Common myeloid progenitor, CD34-positive (primary cell): Measurements from ENCODE around the gene RPS10.
"Not testable (repeated sequence)": the region's sequence is repeated elsewhere in the genome, so short reads cannot be mapped to it uniquely, and the experiment has no call there.

ENCODE experiments used
- CTCF ChIA-PET: fragments of 350-600 bp; sonication (Branson Sonifier 250); formaldehyde crosslinking; loops from one replicate; lab custom pipeline; 2021; ENCODE audit warnings: antibody characterized with exemption; lab: Charles Lee
- POLR2A ChIA-PET: fragments of 350-600 bp; sonication (Branson Sonifier 250); formaldehyde crosslinking; loops from one replicate; lab custom pipeline; 2021; ENCODE audit warnings: antibody characterized with exemption; lab: Charles Lee
- DNase-seq, 3 donors: peaks; one replicate each; pipeline versions ENCODE4 v3.0.0 to v3.0.0-alpha.2; 2013
- H3K27ac ChIP-seq, 2 experiments: 1 replicate in 1 of 2; 2 replicates in 1 of 2; pipeline ENCODE4 v1.7.0; 2013; ENCODE audit warnings: inconsistent platforms in 2 of 2, low read length in 2 of 2, mild to moderate bottlenecking in 2 of 2, low read depth in 1 of 2, moderate library complexity in 1 of 2; ENCODE audit not compliant: severe bottlenecking in 2 of 2, insufficient read depth in 1 of 2, poor library complexity in 1 of 2
- H3K27me3 ChIP-seq, 5 experiments: replicated peaks in 2 of 5; 1 replicate in 3 of 5; 2 replicates in 2 of 5; pipeline versions ENCODE4 v1.6.1 to v1.7.0; 2013; ENCODE audit warnings: low read length in 4 of 5, mild to moderate bottlenecking in 2 of 5, moderate library complexity in 2 of 5, inconsistent platforms in 1 of 5; ENCODE audit not compliant: insufficient read depth in 5 of 5, control insufficient read depth in 4 of 5
- H3K36me3 ChIP-seq, 4 experiments: 1 replicate in 2 of 4; 2 replicates in 2 of 4; pipeline versions ENCODE4 v1.6.1 to v1.7.0; 2013; ENCODE audit warnings: low read length in 3 of 4, control low read depth in 1 of 4, mild to moderate bottlenecking in 1 of 4; ENCODE audit not compliant: control insufficient read depth in 4 of 4, insufficient read depth in 4 of 4
- H3K4me1 ChIP-seq, 4 experiments: 1 replicate in 3 of 4; 2 replicates in 1 of 4; pipeline versions ENCODE4 v1.6.1 to v1.7.1; 2013; ENCODE audit warnings: low read length in 3 of 4, mild to moderate bottlenecking in 3 of 4, control low read depth in 1 of 4, inconsistent platforms in 1 of 4, moderate library complexity in 1 of 4; ENCODE audit not compliant: control insufficient read depth in 4 of 4, insufficient read depth in 4 of 4; ENCODE audit errors: control extremely low read depth in 1 of 4
- H3K4me3 ChIP-seq, 7 experiments: 1 replicate in 4 of 7; 2 replicates in 3 of 7; pipeline versions ENCODE4 v1.5.1 to v1.7.0; 2013; ENCODE audit warnings: mild to moderate bottlenecking in 7 of 7, low read length in 6 of 7, moderate library complexity in 6 of 7, inconsistent platforms in 2 of 7, low read depth in 2 of 7, control low read depth in 1 of 7; ENCODE audit not compliant: insufficient read depth in 4 of 7, control insufficient read depth in 1 of 7; ENCODE audit errors: extremely low read depth in 1 of 7
- H3K9me3 ChIP-seq, 5 experiments: 1 replicate in 4 of 5; 2 replicates in 1 of 5; pipeline versions ENCODE4 v1.6.1 to v1.7.1; 2013; ENCODE audit warnings: low read length in 4 of 5, mild to moderate bottlenecking in 2 of 5, inconsistent platforms in 1 of 5, low read depth in 1 of 5, moderate library complexity in 1 of 5; ENCODE audit not compliant: control insufficient read depth in 4 of 5, insufficient read depth in 2 of 5; ENCODE audit errors: control extremely low read depth in 1 of 5
- WGBS: methylation state at CpG from one replicate; pipeline ENCODE4 v1.1.5; 2013; ENCODE audit not compliant: insufficient coverage; 5-methylcytosine and 5-hydroxymethylcytosine counted together

The RPS10 gene

DNA sequence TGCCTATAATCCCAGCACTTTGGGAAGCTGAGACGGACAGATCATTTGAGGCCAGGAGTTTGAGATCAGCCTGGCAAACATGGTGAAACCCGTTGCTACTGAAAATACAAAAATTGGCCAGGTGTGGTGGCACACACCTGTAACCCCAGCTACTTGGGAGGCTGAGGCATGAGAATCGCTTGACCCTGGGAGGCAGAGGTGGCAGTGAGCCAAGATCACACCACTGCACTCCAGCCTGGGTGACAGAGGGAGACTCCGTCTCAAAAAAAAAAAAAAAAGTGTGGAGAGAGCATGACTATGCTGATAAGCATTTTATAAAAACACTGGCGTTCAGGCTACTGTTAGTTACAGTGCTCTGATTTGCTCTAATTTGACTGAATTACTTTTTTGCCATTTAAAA lies 48.3 kb downstream of the RPS10 start:
- POLR2A ChIA-PET = interaction anchor here (1.1 kb wide), 1 partner anchor 7 kb away, joined by 4 read pairs; no protein-coding TSS in a partner anchor
- H3K27me3 ChIP-seq, H3K4me3 ChIP-seq, H3K9me3 ChIP-seq, DNase-seq, H3K36me3 ChIP-seq, H3K27ac ChIP-seq: not testable (repeated sequence)
- CTCF ChIA-PET = interaction anchor here (0.7 to 0.9 kb wide), 2 partner anchors 12 to 69 kb away, joined by 3 to 4 read pairs; no protein-coding TSS in a partner anchor
- H3K4me1 ChIP-seq = peaks cover 0 to 17% (median 13%) of the 10 kb centered on the region in 4 experiments
- WGBS = 100% methylated on average over 3 of the region's 5 CpGs

- ChIA-PET CTCF (interaction anchor here (1.0 kb wide), 1 partner anchor 30 kb away, joined by 3 read pairs; no protein-coding TSS in a partner anchor), POLR2A (no interaction called here)
- WGBS = 97% methylated on average over 5 of the region's 5 CpGs
- no peak overlapping the region for H3K27ac ChIP-seq
- peaks cover 0 to 17% (median 13%) of the 10 kb centered on the region in 4 experiments for H3K4me1 ChIP-seq
- no peak for DNase-seq
- H3K27me3 ChIP-seq = no peaks in the 10 kb centered on the region
- H3K9me3 ChIP-seq = no peaks in the 10 kb centered on the region
- H3K36me3 ChIP-seq = peaks cover 0 to 6% (median 0%) of the 10 kb centered on the region in 4 experiments
- no peak overlapping the region for H3K4me3 ChIP-seq
Measured at GRCh38 chr6:34375833-34376232, 50.0 kb downstream of the RPS10 start.

DNA sequence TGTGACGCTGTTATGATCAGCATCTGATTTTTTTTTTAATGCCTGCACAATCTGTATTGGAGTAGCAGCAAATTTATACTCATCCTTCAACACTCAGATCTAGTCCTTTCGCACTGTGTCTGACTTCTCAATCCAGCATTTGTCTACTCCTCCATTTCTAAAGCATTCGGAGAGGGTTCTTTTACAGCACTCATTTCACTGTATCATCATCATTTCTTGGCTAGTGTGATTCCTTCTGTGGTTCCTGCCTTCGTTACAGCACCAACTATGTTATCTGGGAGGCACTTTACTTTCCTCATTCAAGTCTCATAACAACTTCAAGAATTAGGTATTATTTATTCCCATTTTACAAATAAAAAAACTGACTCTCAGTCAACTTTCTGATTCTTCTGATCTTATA lies 51.4 kb downstream of the RPS10 start:
- Histone ChIP-seq H3K4me3 (peak overlapping the region in 1 of 7 experiments; percentile 13), H3K36me3 (peaks cover 4 to 13% (median 6%) of the 10 kb centered on the region in 4 experiments), H3K27ac (peak overlapping the region in 1 of 2 experiments; percentile 45), H3K9me3 (no peaks in the 10 kb centered on the region), H3K27me3 (no peaks in the 10 kb centered on the region), H3K4me1 (peaks cover 0 to 24% (median 16%) of the 10 kb centered on the region in 4 experiments)
- 62% methylated on average over 4 of the region's 4 CpGs for WGBS
- ChIA-PET POLR2A (no interaction called here), CTCF (no interaction called here)
- peak in 1 of 3 donors; percentile 24 for DNase-seq

DNA sequence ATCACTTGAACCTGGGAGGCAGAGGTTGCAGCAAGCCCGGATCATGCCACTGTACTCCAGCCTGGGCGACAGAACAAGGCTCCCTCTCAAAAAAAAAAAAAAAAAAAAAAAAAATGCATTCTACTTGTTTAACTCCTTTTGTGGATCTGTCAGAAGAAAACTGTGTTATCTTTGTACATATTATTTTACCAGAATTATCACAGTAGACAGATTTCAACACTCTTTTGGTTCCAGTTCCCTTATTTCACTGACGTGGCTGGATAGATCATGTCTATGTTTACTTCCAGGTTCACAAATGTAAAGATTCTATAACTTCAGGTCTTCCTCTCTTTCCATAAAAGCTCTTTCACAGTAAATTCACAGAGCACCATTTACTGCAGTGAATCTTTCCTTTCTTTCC lies 51.8 kb downstream of the RPS10 start:
- Histone ChIP-seq H3K27ac (peak overlapping the region in 1 of 2 experiments; percentile 45), H3K4me1 (peaks cover 0 to 24% (median 16%) of the 10 kb centered on the region in 4 experiments), H3K36me3 (peaks cover 4 to 13% (median 6%) of the 10 kb centered on the region in 4 experiments), H3K9me3 (no peaks in the 10 kb centered on the region), H3K27me3 (no peaks in the 10 kb centered on the region), H3K4me3 (peak overlapping the region in 1 of 7 experiments; percentile 13)
- ChIA-PET POLR2A (no interaction called here), CTCF (no interaction called here)
- peak in 2 of 3 donors; percentile 65 to 74 for DNase-seq
- 0% methylated on average over 1 of the region's 3 CpGs for whole genome bisulfite sequencing

- H3K27ac ChIP-seq = peak overlapping the region in 1 of 2 experiments; percentile 45
- DNase-seq = no peak
- H3K27me3 ChIP-seq = no peaks in the 10 kb centered on the region
- H3K4me1 ChIP-seq = peaks cover 0 to 24% (median 16%) of the 10 kb centered on the region in 4 experiments
- H3K9me3 ChIP-seq = no peaks in the 10 kb centered on the region
- H3K4me3 ChIP-seq = no peak overlapping the region
- ChIA-PET POLR2A (no interaction called here), CTCF (no interaction called here)
- no CpG with 5 or more reads among the region's 5 CpGs for WGBS
- peaks cover 4 to 9% (median 6%) of the 10 kb centered on the region in 4 experiments for H3K36me3 ChIP-seq
Measured at GRCh38 chr6:34373511-34373910, 52.4 kb downstream of the RPS10 start.

GRCh38 chr6:34371865-34372264 lies 54.0 kb downstream of the RPS10 start:
- WGBS = 100% methylated on average over 5 of the region's 5 CpGs
- H3K4me3 ChIP-seq, H3K27me3 ChIP-seq, CTCF ChIA-PET, H3K9me3 ChIP-seq, DNase-seq, POLR2A ChIA-PET, H3K27ac ChIP-seq: not testable (repeated sequence)
- H3K36me3 ChIP-seq = peaks cover 4 to 14% (median 6%) of the 10 kb centered on the region in 4 experiments
- peaks cover 0 to 24% (median 16%) of the 10 kb centered on the region in 4 experiments for H3K4me1 ChIP-seq

DNA sequence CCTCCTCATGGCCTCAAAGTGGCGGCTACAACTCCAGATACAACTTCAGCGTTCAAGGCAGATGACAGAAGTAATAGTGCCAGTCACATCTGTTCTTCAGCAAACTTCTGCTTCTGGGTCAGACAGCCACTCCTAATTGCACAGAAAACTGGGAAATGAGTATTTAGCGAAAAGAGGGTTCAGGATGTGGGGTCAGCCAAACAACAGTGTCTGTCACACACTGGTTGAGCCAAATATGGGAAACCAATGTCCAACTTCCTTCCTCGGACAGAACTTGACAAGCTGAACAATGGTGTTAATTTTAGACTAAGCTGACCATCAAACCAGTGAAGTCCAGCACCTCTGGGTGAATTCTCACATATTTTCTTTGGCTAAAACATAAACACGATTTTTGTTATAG lies 55.5 kb downstream of the RPS10 start:
- H3K4me1 ChIP-seq = peaks cover 0 to 24% (median 16%) of the 10 kb centered on the region in 4 experiments
- no peaks in the 10 kb centered on the region for H3K9me3 ChIP-seq
- H3K36me3 ChIP-seq = peaks cover 4 to 14% (median 6%) of the 10 kb centered on the region in 4 experiments
- ChIA-PET CTCF (interaction anchor here (0.9 kb wide), 1 partner anchor 27 kb away, joined by 3 read pairs; no protein-coding TSS in a partner anchor), POLR2A (interaction anchor here (0.7 kb wide), 1 partner anchor 8 kb away, joined by 4 read pairs; no protein-coding TSS in a partner anchor)
- no peak for DNase-seq
- WGBS = 83% methylated on average over 4 of the region's 5 CpGs
- H3K4me3 ChIP-seq = no peak overlapping the region
- no peaks in the 10 kb centered on the region for H3K27me3 ChIP-seq
- peak overlapping the region in 1 of 2 experiments; percentile 51 for H3K27ac ChIP-seq
